Measurements from ENCODE around the gene ASB16.
A peak's percentile ranks its signal among the peaks of the same experiment; 100 is the strongest.

The ASB16 gene

GRCh38 chr17:44147812-44148211, 22.7 kb upstream of the ASB16 start:
- no peak for DNase-seq

GRCh38 chr17:44149066-44149465, 21.4 kb upstream of the ASB16 start:
- peak; percentile 13 to 31 (median 25) for DNase-seq

GRCh38 chr17:44149750-44150329, 20.7 kb upstream of the ASB16 start:
- DNase-seq = no peak

GRCh38 chr17:44152875-44153274, 17.6 kb upstream of the ASB16 start:
- no peak for DNase-seq

GRCh38 chr17:44155488-44155887, 15.0 kb upstream of the ASB16 start:
- DNase-seq = no peak

GRCh38 chr17:44159519-44160210, 10.8 kb upstream of the ASB16 start:
- DNase-seq = no peak

GRCh38 chr17:44164476-44164875, 6.0 kb upstream of the ASB16 start:
- DNase-seq = no peak

GRCh38 chr17:44167181-44167861, 3.2 kb upstream of the ASB16 start:
- no peak for DNase-seq

GRCh38 chr17:44170135-44170498, 387 bp upstream of the ASB16 start:
- DNase-seq = no peak

GRCh38 chr17:44171931-44172455, 1.5 kb downstream of the ASB16 start:
- DNase-seq = no peak

- DNase-seq = no peak
These were observed 3.9 kb downstream of the ASB16 start for GRCh38 chr17:44174427-44174826.

- no peak for DNase-seq
These were observed 5.8 kb downstream of the ASB16 start for GRCh38 chr17:44176257-44176656.

GRCh38 chr17:44176671-44177501, 6.4 kb downstream of the ASB16 start:
- no peak for DNase-seq

GRCh38 chr17:44177640-44178039, 7.1 kb downstream of the ASB16 start:
- DNase-seq = no peak

- DNase-seq = no peak
These were observed 7.6 kb downstream of the ASB16 start for GRCh38 chr17:44178133-44178532.

- DNase-seq = no peak
These were observed 12.5 kb downstream of the ASB16 start for GRCh38 chr17:44183024-44183423.

- DNase-seq = no peak
These were observed 13.8 kb downstream of the ASB16 start for GRCh38 chr17:44184212-44184810.

GRCh38 chr17:44186307-44187130, 16.0 kb downstream of the ASB16 start, which contains the start of gene TMUB2:
TMUB2 (plus strand) TSS chr17:44186972; CDS start chr17:44187709, 737 bp downstream.
- peak; percentile 100 for DNase-seq

- DNase-seq = peak; percentile 27 to 51 (median 33)
These were observed 16.8 kb downstream of the ASB16 start for GRCh38 chr17:44187131-44187899.

- DNase-seq = peak; percentile 27 to 52 (median 51)
These were observed 18.3 kb downstream of the ASB16 start for GRCh38 chr17:44188576-44189403.
